ENCODE measurements around the gene OSBPL5.

The OSBPL5 gene

GRCh38 chr11:3101921-3102640 is 63.0 kb downstream of the OSBPL5 start:
- TF ChIP-seq EZH2phosphoT487 (IDR thresholded peaks at IDR 0.05; ENCODE audit: borderline replicate concordance, low read length) (no peak), CTCF (IDR thresholded peaks at IDR 0.05; ENCODE audit: low read depth, low read length, poor library complexity, severe bottlenecking) (no peak)
- Histone ChIP-seq H3K4me3 (ENCODE audit: low read length) (no peak overlapping the region), H3K4me1 (ENCODE audit: control insufficient read depth, low read length) (no peaks in the 10 kb centered on the region), H3K27me3 (ENCODE audit: control insufficient read depth, low read length) (no peaks in the 10 kb centered on the region), H4K20me1 (ENCODE audit: control insufficient read depth, insufficient read depth, low read depth, low read length) (no peaks in the 10 kb centered on the region), H3K27ac (ENCODE audit: low read depth, low read length) (no peak overlapping the region), H3K79me2 (ENCODE audit: control insufficient read depth, low read length) (no peaks in the 10 kb centered on the region), H3K9me3 (ENCODE audit: control insufficient read depth, insufficient read depth, low read length) (no peaks in the 10 kb centered on the region), H3K9me2 (replicated peaks; ENCODE audit: control insufficient read depth, low read length) (no peaks in the 10 kb centered on the region), H3F3A (ENCODE audit: control insufficient read depth, insufficient read depth) (no peaks in the 10 kb centered on the region), H3K36me3 (ENCODE audit: control insufficient read depth, low read length) (no peaks in the 10 kb centered on the region), H3K4me2 (ENCODE audit: low read length) (no peak overlapping the region)

GRCh38 chr11:3099178-3099577 is 65.9 kb downstream of the OSBPL5 start:
- Histone ChIP-seq H3F3A (ENCODE audit: control insufficient read depth, insufficient read depth) (no peaks in the 10 kb centered on the region), H3K27me3 (ENCODE audit: control insufficient read depth, low read length) (no peaks in the 10 kb centered on the region), H3K9me3 (ENCODE audit: control insufficient read depth, insufficient read depth, low read length) (no peaks in the 10 kb centered on the region), H3K9me2 (replicated peaks; ENCODE audit: control insufficient read depth, low read length) (no peaks in the 10 kb centered on the region), H3K4me2 (ENCODE audit: low read length) (no peak overlapping the region), H3K79me2 (ENCODE audit: control insufficient read depth, low read length) (no peaks in the 10 kb centered on the region), H4K20me1 (ENCODE audit: control insufficient read depth, insufficient read depth, low read depth, low read length) (no peaks in the 10 kb centered on the region), H3K4me1 (ENCODE audit: control insufficient read depth, low read length) (no peaks in the 10 kb centered on the region), H3K36me3 (ENCODE audit: control insufficient read depth, low read length) (no peaks in the 10 kb centered on the region), H3K4me3 (ENCODE audit: low read length) (no peak overlapping the region), H3K27ac (ENCODE audit: low read depth, low read length) (no peak overlapping the region)
- TF ChIP-seq CTCF (IDR thresholded peaks at IDR 0.05; ENCODE audit: low read depth, low read length, poor library complexity, severe bottlenecking), result no peak
- no peak for TF ChIP-seq EZH2phosphoT487 (IDR thresholded peaks at IDR 0.05; ENCODE audit: borderline replicate concordance, low read length)

- H3K36me3 ChIP-seq (ENCODE audit: control insufficient read depth, low read length), result no peaks in the 10 kb centered on the region
- H3K27me3 ChIP-seq (ENCODE audit: control insufficient read depth, low read length), result no peaks in the 10 kb centered on the region
- no peak overlapping the region for H3K27ac ChIP-seq (ENCODE audit: low read depth, low read length)
- H3K9me3 ChIP-seq (ENCODE audit: control insufficient read depth, insufficient read depth, low read length), result no peaks in the 10 kb centered on the region
- no peaks in the 10 kb centered on the region for H4K20me1 ChIP-seq (ENCODE audit: control insufficient read depth, insufficient read depth, low read depth, low read length)
- H3K9me2 ChIP-seq (replicated peaks; ENCODE audit: control insufficient read depth, low read length), result no peaks in the 10 kb centered on the region
- H3F3A ChIP-seq (ENCODE audit: control insufficient read depth, insufficient read depth), result no peaks in the 10 kb centered on the region
- TF ChIP-seq CTCF (IDR thresholded peaks at IDR 0.05; ENCODE audit: low read depth, low read length, poor library complexity, severe bottlenecking) (no peak), EZH2phosphoT487 (IDR thresholded peaks at IDR 0.05; ENCODE audit: borderline replicate concordance, low read length) (no peak)
- 0 out of 2 replicates have a peak, but pooled peaks cover under 1% of the 10 kb centered on the region for H3K4me1 ChIP-seq (ENCODE audit: control insufficient read depth, low read length)
- H3K79me2 ChIP-seq (ENCODE audit: control insufficient read depth, low read length), result no peaks in the 10 kb centered on the region
- no peak overlapping the region for H3K4me2 ChIP-seq (ENCODE audit: low read length)
- no peak overlapping the region for H3K4me3 ChIP-seq (ENCODE audit: low read length)
Measured at GRCh38 chr11:3096909-3097530, 68.1 kb downstream of the OSBPL5 start.
